ENCODE measurements around the gene RCC2.

The RCC2 gene

DNA sequence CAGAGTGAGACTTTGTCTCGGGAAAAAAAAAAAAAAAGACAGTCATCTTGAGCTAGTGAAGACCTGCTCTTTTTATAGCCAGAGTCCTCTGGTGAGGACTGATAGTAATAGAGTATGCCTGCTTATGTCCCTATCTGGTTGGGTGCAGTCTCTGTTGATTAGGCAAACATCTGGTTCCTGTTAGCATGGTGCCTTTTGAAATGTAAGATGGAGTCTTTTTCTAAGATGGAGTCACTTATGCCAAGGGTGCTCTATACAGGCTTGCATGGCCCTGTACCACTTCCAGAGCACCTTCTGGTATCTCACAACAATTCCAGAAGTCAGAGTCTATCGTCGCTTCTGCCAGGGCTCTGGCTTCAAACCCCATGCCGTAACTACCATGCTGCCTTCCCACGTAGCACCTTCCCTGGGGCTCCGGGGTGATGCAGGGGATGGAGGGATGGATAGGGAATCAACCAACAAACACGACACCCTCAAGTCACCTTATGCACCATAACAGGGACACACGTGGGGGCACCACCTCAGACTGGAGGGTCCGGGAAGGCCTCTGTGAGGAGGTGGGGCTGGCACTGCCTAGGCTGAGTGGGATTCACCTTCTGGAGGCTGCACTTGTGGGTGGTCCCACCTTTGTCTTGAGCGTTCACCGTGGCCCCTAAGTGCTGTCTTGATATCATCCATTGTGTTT lies 79.1 kb downstream of the RCC2 start:
- no peak overlapping the region for H3K4me3 ChIP-seq (ENCODE audit: low read length)
- TF ChIP-seq ZNF274 (IDR thresholded peaks at IDR 0.05; ENCODE audit: low read depth, low read length): no peak

DNA sequence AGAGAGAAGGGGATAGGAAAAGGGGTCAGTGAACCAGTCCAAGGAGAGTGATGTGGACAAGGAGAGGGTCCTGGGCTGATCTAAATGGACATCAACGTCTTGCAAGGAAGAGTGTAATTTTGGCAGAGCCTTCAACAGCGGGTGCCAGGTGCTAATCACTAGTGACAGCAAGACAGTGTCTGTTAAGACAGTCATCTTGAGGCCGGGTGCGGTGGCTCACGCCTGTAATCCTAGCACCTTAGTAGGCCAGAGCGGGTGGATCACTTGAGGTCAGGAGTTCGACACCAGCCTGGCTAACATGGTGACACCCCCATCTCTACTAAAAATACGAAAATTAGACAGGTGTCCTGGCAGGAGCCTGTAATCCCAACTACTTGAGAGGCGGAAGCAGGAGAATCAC lies 79.7 kb downstream of the RCC2 start:
- no peak for TF ChIP-seq ZNF274 (IDR thresholded peaks at IDR 0.05; ENCODE audit: low read depth, low read length)
- no peak overlapping the region for H3K4me3 ChIP-seq (ENCODE audit: low read length)

DNA sequence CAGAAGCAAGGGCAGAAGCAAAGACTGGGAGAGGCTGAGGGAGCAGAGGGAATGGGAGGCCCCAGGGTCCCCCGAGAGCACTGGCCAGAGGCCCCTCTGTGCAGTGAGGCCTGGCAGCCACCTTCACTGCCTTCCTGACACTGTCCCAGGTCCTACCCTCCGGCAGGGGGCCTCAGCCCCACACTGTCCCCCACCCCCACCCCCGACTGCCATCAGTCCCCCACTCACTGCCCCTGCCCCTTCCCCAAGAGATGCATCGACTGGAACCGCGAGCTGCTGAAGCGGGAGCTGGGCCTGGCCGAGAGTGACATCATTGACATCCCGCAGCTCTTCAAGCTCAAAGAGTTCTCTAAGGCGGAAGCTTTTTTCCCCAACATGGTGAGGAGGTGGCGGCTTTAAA lies 80.4 kb downstream of the RCC2 start:
- no peak overlapping the region for H3K4me3 ChIP-seq (ENCODE audit: low read length)
- TF ChIP-seq ZNF274 (IDR thresholded peaks at IDR 0.05; ENCODE audit: low read depth, low read length): no peak

DNA sequence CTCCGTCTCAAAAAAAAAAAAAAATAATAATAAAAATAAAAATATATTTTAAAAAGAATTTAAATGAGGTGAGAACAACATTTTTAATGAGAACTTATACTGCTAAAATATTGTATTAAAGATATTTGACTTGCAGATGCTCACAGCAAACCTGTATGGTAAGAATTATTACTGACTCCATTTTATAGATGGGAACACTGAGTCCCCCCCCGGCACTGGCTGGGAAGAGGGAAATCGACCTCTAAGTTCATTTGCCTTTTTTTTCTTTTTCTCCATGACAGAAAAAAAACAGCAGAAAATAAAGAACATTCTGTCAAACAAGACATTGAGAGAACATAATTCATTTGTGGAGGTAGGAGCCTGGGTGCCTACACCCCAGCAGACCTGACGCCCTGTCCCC lies 80.9 kb downstream of the RCC2 start:
- no peak overlapping the region for H3K4me3 ChIP-seq (ENCODE audit: low read length)
- TF ChIP-seq ZNF274 (IDR thresholded peaks at IDR 0.05; ENCODE audit: low read depth, low read length): no peak
